Prostate gland (tissue), 2 donors: Measurements from ENCODE around the gene ENC1. TPM values are rescaled to one million over a fixed set of nuclear protein-coding genes. Genes with fewer than 3 reads are reported as not detected.
"Not testable (repeated sequence)": the region's sequence is repeated elsewhere in the genome, so short reads cannot be mapped to it uniquely, and the experiment has no call there.

ENCODE experiments used
- DNase-seq: peaks from one replicate; pipeline ENCODE4 v3.0.0-alpha.2; 2019; ENCODE audit warnings: low spot score
- H3K27ac ChIP-seq, 2 donors: fragments of 200-600 bp; sonication (generic); 2 replicates each; pipeline ENCODE4 v1.5.1; 2017 to 2019
- H3K27me3 ChIP-seq: fragments of 200-600 bp; sonication (generic); replicated peaks from 2 replicates; pipeline ENCODE4 v1.5.1; 2019; ENCODE audit not compliant: insufficient read depth
- H3K36me3 ChIP-seq, 2 donors: fragments of 200-600 bp; sonication (generic); 1 replicate in 1 of 2; 2 replicates in 1 of 2; pipeline versions ENCODE4 v1.5.1 to v1.8.1; 2017 to 2019
- H3K4me1 ChIP-seq: fragments of 200-600 bp; sonication (generic); replicated peaks from 2 replicates; pipeline ENCODE4 v1.5.1; 2019
- H3K4me3 ChIP-seq, 2 donors: fragments of 200-600 bp; sonication (generic); 2 replicates each; pipeline ENCODE4 v1.5.1; 2017 to 2019
- H3K9me3 ChIP-seq: fragments of 200-600 bp; sonication (generic); 2 replicates; pipeline ENCODE4 v1.5.1; 2017
- POLR2A ChIP-seq: fragments of 450-650 bp; IDR thresholded peaks from one replicate; pipeline ENCODE4 v1.6.1; 2016; ENCODE audit warnings: antibody characterized with exemption, mild to moderate bottlenecking
- POLR2AphosphoS5 ChIP-seq: sonication (generic); formaldehyde crosslinking; IDR thresholded peaks from one replicate; pipeline ENCODE4 v1.6.1; 2017; ENCODE audit warnings: antibody characterized with exemption
- WGBS: methylation state at CpG from one replicate; pipeline ENCODE4 v1.1.5; 2018; 5-methylcytosine and 5-hydroxymethylcytosine counted together
- intact Hi-C: fragments of 100-400 bp; cut with DNase I; formaldehyde crosslinking; loops from one replicate; pipeline ENCODE4 v1.14.2; 2022
- total RNA-seq, 2 donors: library from RNA; depleted of rRNA; stranded (reverse); fragments of >200 nt; gene quantifications; one replicate each; pipeline ENCODE4 v1.1.0, GENCODE V29; 2016
- TF ChIP-seq, protein P1 (sequence below), 4 experiments: fragments of 200-600 bp in 2 of 4; fragments of 450-650 bp in 2 of 4; sonication (generic) in 2 of 4; IDR thresholded peaks; 1 replicate in 3 of 4; 2 replicates in 1 of 4; pipeline ENCODE4 v1.5.1; 2016 to 2019; ENCODE audit warnings: antibody characterized with exemption in 4 of 4, mild to moderate bottlenecking in 2 of 4, moderate library complexity in 2 of 4

Gene ENC1
- total RNA-seq, 2 donors from 2014 or later, result 78.1 to 103 TPM

DNA sequence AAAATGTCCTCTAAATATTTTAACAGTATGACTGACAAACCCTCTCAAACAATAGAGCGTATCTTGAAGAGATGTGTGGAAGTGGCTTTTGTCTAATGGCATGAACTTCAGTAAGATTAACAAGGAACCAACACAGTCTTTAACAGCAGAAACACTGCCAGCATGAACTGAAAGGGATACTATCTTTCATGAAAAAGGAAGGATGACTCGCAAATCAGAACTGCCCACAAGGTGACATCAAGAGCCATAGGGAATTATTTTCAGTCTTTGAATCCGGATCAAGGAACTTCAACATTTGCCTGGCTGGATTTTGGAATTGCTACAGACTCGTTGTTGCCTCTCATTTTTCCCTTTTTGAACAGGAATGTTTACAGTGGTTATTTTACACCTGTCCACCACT lies 39.4 kb upstream of the ENC1 start:
- H3K27ac ChIP-seq, result no peak overlapping the region
- H3K27me3 ChIP-seq, result no peaks in the 10 kb centered on the region
- WGBS, result 64% methylated on average over 4 of the region's 4 CpGs
- TF ChIP-seq POLR2A (no peak), POLR2AphosphoS5 (no peak)
- TF ChIP-seq, protein P1, sequence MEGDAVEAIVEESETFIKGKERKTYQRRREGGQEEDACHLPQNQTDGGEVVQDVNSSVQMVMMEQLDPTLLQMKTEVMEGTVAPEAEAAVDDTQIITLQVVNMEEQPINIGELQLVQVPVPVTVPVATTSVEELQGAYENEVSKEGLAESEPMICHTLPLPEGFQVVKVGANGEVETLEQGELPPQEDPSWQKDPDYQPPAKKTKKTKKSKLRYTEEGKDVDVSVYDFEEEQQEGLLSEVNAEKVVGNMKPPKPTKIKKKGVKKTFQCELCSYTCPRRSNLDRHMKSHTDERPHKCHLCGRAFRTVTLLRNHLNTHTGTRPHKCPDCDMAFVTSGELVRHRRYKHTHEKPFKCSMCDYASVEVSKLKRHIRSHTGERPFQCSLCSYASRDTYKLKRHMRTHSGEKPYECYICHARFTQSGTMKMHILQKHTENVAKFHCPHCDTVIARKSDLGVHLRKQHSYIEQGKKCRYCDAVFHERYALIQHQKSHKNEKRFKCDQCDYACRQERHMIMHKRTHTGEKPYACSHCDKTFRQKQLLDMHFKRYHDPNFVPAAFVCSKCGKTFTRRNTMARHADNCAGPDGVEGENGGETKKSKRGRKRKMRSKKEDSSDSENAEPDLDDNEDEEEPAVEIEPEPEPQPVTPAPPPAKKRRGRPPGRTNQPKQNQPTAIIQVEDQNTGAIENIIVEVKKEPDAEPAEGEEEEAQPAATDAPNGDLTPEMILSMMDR (IDR thresholded peaks at IDR 0.05), result no peak
- no peak for DNase-seq
- no peaks in the 10 kb centered on the region for H3K4me1 ChIP-seq
- intact Hi-C loops, result loop anchor here (10.0 kb wide), 1 partner anchor 1575 kb away; no protein-coding TSS in a partner anchor
- H3K4me3 ChIP-seq, result no peak overlapping the region
- no peaks in the 10 kb centered on the region for H3K36me3 ChIP-seq
- no peaks in the 10 kb centered on the region for H3K9me3 ChIP-seq

DNA sequence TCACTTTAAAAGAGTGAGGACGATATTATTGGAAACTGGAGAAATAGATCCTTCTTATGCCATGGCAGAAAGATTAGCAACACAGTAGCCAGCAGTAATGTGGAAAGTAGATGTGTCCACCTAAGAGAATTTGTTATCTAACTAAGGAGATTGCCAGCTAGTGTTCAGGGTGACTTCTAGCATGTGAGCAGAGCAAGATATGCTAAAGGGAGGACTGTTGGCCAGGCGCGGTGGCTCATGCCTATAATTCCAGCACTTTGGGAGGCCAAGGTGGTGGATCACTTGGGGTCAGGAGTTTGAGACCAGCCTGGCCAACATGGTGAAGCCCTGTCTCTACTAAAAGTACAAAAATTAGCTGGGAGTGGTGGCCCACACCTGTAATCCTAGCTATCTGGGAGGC lies 38.8 kb upstream of the ENC1 start:
- not testable (repeated sequence) for DNase-seq, H3K4me3 ChIP-seq, H3K4me1 ChIP-seq, H3K36me3 ChIP-seq, H3K27ac ChIP-seq, H3K27me3 ChIP-seq, H3K9me3 ChIP-seq
- 97% methylated on average over 3 of the region's 3 CpGs for WGBS
- intact Hi-C loops, result loop anchor here (10.0 kb wide), 1 partner anchor 1576 kb away; no protein-coding TSS in a partner anchor

DNA sequence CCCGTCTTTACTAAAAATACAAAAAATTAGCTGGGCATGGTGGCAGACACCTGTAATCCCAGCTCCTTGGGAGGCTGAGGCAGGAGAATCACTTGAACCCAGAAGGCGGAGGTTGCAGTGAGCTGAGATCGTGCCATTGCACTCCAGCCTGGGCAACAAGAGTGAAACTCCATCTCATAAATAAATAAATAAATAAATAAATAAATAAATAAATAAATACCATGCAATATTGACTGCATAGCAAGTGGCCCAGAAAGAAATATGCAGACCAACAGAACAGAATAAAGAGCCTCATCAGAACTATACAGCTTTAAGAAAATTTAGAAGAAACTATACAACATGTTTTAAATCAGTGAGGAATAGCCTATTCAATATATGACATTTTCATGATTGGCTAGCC lies 37.6 kb upstream of the ENC1 start:
- DNase-seq, H3K4me3 ChIP-seq, H3K27me3 ChIP-seq, H3K4me1 ChIP-seq, H3K9me3 ChIP-seq, H3K27ac ChIP-seq, H3K36me3 ChIP-seq: not testable (repeated sequence)
- WGBS, result 97% methylated on average over 3 of the region's 3 CpGs
- intact Hi-C loops, result loop anchor here (10.0 kb wide), 1 partner anchor 1577 kb away; no protein-coding TSS in a partner anchor

DNA sequence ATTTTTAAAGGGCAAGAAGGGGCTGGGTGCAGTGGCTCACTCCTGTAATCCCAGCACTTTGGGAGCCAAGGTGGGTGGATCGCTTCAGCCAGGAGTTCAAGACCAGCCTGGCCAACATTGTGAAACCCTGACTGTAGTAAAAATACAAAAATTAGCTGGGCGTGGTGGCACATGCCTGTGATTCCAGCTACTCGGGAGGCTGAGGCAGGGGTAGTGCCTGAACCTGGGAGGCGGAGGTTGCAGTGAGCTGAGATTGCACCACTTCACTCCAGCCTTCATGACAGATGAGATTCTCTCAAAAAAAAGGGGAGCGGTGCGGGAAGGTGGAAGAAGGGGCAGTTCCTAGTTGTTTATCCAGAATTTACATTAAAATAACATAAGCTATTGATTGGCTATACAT lies 35.9 kb upstream of the ENC1 start:
- not testable (repeated sequence) for H3K27ac ChIP-seq, H3K4me1 ChIP-seq, H3K9me3 ChIP-seq, H3K27me3 ChIP-seq, DNase-seq, H3K4me3 ChIP-seq, H3K36me3 ChIP-seq
- WGBS, result 91% methylated on average over 6 of the region's 6 CpGs
- intact Hi-C loops, result loop anchor here (10.0 kb wide), 1 partner anchor 1578 kb away; no protein-coding TSS in a partner anchor

DNA sequence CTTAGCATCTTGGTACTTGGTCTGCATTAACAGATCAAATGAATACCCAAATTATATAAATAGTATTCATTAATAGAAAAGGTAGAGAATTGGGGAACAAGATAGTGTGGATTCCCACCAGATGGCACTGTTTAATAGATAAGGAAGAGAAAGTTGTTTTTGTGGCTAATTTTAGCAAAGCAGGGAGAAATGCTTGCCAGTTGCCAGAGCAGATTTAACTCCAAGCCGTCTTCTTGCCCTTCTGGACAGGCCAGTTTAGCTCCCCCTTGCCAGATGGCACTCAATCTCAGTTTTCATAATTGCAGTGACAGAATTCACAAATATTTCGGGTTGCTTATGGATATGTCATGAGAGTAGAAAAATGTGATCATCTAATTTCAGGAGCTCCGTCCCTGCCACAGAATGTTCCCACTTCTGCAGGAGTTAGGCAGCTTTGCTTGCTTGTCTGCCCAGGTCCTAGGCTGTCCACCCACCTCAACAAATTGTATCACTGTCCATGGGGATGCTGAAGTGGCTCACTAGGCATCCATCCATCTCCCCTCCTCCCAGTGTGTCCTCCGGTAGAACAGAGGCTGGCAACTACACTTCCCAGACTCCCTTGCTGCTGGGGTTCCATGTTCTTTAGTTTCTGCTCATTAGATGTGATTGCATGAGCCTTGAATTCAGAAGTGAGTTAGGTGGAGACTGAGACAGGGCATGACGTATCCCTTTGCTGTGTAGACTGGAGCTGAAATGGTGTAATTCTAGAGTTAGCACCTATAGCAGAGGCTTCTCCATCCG lies 32.7 kb upstream of the ENC1 start:
- intact Hi-C loops, result loop anchor here (5.0 to 10.0 kb wide), 3 partner anchors 94 to 1582 kb away; partner anchors contain the start of genes GFM2 and NSA2
- Histone ChIP-seq H3K9me3 (no peaks in the 10 kb centered on the region), H3K27ac (no peak overlapping the region), H3K27me3 (no peaks in the 10 kb centered on the region), H3K4me3 (no peak overlapping the region), H3K36me3 (no peaks in the 10 kb centered on the region), H3K4me1 (no peaks in the 10 kb centered on the region)
- DNase-seq, result no peak
- peak; percentile 10 for TF ChIP-seq POLR2AphosphoS5
- TF ChIP-seq, protein P1 (IDR thresholded peaks at IDR 0.05), result peak; percentile 24 to 64 (median 53)
- TF ChIP-seq POLR2A, result no peak
- 46% methylated on average over 6 of the region's 6 CpGs for WGBS

DNA sequence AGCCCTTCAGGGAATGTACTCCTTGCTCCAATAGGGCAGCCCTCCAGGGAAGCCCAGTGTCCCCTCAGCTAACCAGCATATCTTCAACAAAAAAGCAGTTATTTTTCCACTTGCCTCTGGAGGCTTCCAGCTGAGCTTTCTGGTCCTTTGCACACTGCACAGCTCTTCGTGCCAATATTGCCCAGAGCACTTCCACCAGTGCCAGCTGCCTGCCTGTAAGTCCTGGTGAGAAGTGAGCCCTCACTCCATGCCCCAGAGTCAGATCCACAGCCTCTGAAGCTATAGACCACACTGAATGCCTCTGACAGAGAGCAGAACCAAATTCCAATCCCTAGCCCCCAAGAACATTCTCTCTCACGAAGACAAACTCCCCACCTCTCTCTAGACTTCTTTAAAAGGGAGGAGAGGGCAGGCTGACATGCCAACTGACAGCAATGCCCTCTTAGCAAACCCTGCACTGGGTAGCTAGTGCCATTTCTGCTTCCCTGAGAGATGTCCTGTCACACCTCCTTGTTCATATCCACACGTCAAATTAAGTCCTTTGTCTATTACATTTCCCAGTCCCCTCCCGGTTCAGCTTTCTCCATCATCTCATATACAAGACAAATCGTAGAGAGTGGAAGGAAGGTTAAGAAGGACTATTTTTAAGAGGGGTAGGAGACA lies 31.8 kb upstream of the ENC1 start:
- 58% methylated on average over 5 of the region's 5 CpGs for WGBS
- H3K36me3 ChIP-seq, result no peaks in the 10 kb centered on the region
- TF ChIP-seq, protein P1 (IDR thresholded peaks at IDR 0.05), result no peak
- no peak for TF ChIP-seq POLR2A
- TF ChIP-seq POLR2AphosphoS5, result no peak
- no peak overlapping the region for H3K4me3 ChIP-seq
- H3K27ac ChIP-seq, result no peak overlapping the region
- no peaks in the 10 kb centered on the region for H3K9me3 ChIP-seq
- DNase-seq, result no peak
- H3K4me1 ChIP-seq, result no peaks in the 10 kb centered on the region
- H3K27me3 ChIP-seq, result no peaks in the 10 kb centered on the region
- intact Hi-C loops, result loop anchor here (5.0 to 10.0 kb wide), 3 partner anchors 95 to 1582 kb away; partner anchors contain the start of genes GFM2 and NSA2
